Natural killer cell (primary cell): ENCODE results near the gene SVOPL. TPM values are rescaled to one million over a fixed set of nuclear protein-coding genes. Genes with fewer than 3 reads are reported as not detected.

ENCODE experiments used
- ATAC-seq, 3 donors: fragments of 150-1000 bp in 2 of 3; fragments of 200-7000 bp in 1 of 3; cut with Tn5 transposase; 1 replicate in 1 of 3; 2 replicates in 2 of 3; pipeline ENCODE4 v1.10.0; 2021; ENCODE audit warnings: mild to moderate bottlenecking in 2 of 3, moderate library complexity in 2 of 3
- DNase-seq, 2 donors: peaks; one replicate each; pipeline versions ENCODE4 v3.0.0 to v3.0.0-alpha.2; 2013 to 2021; ENCODE audit warnings: mixed read lengths in 1 of 2
- H3K27ac ChIP-seq: one replicate; pipeline ENCODE4 v1.5.1; 2013; ENCODE audit warnings: mild to moderate bottlenecking, low read length
- H3K27me3 ChIP-seq: one replicate; pipeline ENCODE4 v1.6.1; 2013; ENCODE audit warnings: low read length; ENCODE audit not compliant: control insufficient read depth, insufficient read depth
- H3K36me3 ChIP-seq: one replicate; pipeline ENCODE4 v1.6.1; 2013; ENCODE audit warnings: low read length; ENCODE audit not compliant: control insufficient read depth, insufficient read depth
- H3K4me1 ChIP-seq: one replicate; pipeline ENCODE4 v1.6.1; 2013; ENCODE audit warnings: low read length; ENCODE audit not compliant: control insufficient read depth, insufficient read depth
- H3K4me3 ChIP-seq: one replicate; pipeline ENCODE4 v1.5.1; 2013; ENCODE audit warnings: low read length
- H3K9me3 ChIP-seq: one replicate; pipeline ENCODE4 v1.6.1; 2013; ENCODE audit warnings: low read length; ENCODE audit not compliant: control insufficient read depth, insufficient read depth
- H3K27ac Mint-ChIP-seq, 2 donors: one replicate each; pipeline ENCODE4 v1.8.0; 2022; ENCODE audit warnings: mild to moderate bottlenecking in 2 of 2, mixed read lengths in 2 of 2, moderate library complexity in 1 of 2
- H3K27me3 Mint-ChIP-seq, 2 donors: one replicate each; pipeline ENCODE4 v1.8.0; 2022; ENCODE audit warnings: low read depth in 2 of 2, mixed read lengths in 2 of 2
- H3K36me3 Mint-ChIP-seq: one replicate; pipeline ENCODE4 v1.8.0; 2022; ENCODE audit warnings: mixed read lengths
- H3K4me1 Mint-ChIP-seq, 2 donors: one replicate each; pipeline ENCODE4 v1.8.0; 2022; ENCODE audit warnings: mixed read lengths in 2 of 2
- H3K4me3 Mint-ChIP-seq: one replicate; pipeline ENCODE4 v1.8.0; 2022; ENCODE audit warnings: mild to moderate bottlenecking, moderate library complexity, mixed read lengths
- H3K9me3 Mint-ChIP-seq, 2 donors: one replicate each; pipeline ENCODE4 v1.8.0; 2022; ENCODE audit warnings: mixed read lengths in 2 of 2
- CTCF ChIP-seq: fragments of 200-600 bp; IDR thresholded peaks from one replicate; pipeline ENCODE4 v1.8.0; 2022; ENCODE audit warnings: antibody characterized with exemption
- WGBS: methylation state at CpG from one replicate; pipeline ENCODE4 v1.1.7; 2013; ENCODE audit warnings: missing lambda C conversion rate; ENCODE audit not compliant: insufficient coverage; 5-methylcytosine and 5-hydroxymethylcytosine counted together
- intact Hi-C: fragments of 100-400 bp; cut with micrococcal nuclease; formaldehyde crosslinking; loops from one replicate; pipeline ENCODE4 v1.14.2; 2022
- total RNA-seq, 4 donors: library from RNA; stranded (reverse); fragments of 120-200 nt in 1 of 4; gene quantifications; one replicate each; pipeline versions ENCODE4 v1.2.3 to v1.2.4, GENCODE V29; 2013 to 2022

The SVOPL gene
- not detected for total RNA-seq
- total RNA-seq (2013): 0.27 TPM

- no peak within 1 kb of the TSS for H3K4me3 Mint-ChIP-seq
- no peak for TF ChIP-seq CTCF
- no peak within 1 kb of the TSS for H3K27ac Mint-ChIP-seq
- Histone ChIP-seq H3K9me3 (no peaks in the 10 kb centered on the region), H3K27me3 (no peaks in the 10 kb centered on the region), H3K36me3 (no peaks in the 10 kb centered on the region), H3K27ac (no peak within 1 kb of the TSS), H3K4me3 (no peak within 1 kb of the TSS), H3K4me1 (no peaks in the 10 kb centered on the region)
- DNase-seq: no peak
- intact Hi-C loops: no loop called here
- no peaks in the 10 kb centered on the region for H3K4me1 Mint-ChIP-seq
- no peaks in the 10 kb centered on the region for H3K36me3 Mint-ChIP-seq
- H3K27me3 Mint-ChIP-seq: peaks cover 0 to 9% of the 10 kb centered on the region in 2 donors
- WGBS: 67% methylated on average over 7 of the region's 7 CpGs
- no peaks in the 10 kb centered on the region for H3K9me3 Mint-ChIP-seq
- ATAC-seq: no peak
Measured at GRCh38 chr7:138700857-138701536, at the start of gene SVOPL. TSS of gene SVOPL (minus strand) at chr7:138701362. CDS start at chr7:138679045, 22,317 bp downstream.

GRCh38 chr7:138750473-138750872 lies 49.3 kb upstream of the SVOPL start:
- no peak overlapping the region for H3K27ac ChIP-seq
- Mint-ChIP-seq H3K4me1 (peaks cover 16 to 36% of the 10 kb centered on the region in 2 donors), H3K27ac (peak overlapping the region in 1 of 2 donors; percentile 11), H3K9me3 (no peaks in the 10 kb centered on the region), H3K36me3 (no peaks in the 10 kb centered on the region), H3K4me3 (no peak overlapping the region), H3K27me3 (peaks cover 0 to 7% of the 10 kb centered on the region in 2 donors)
- no peak overlapping the region for H3K4me3 ChIP-seq
- no peaks in the 10 kb centered on the region for H3K9me3 ChIP-seq
- H3K36me3 ChIP-seq: no peaks in the 10 kb centered on the region
- DNase-seq (no peak), ATAC-seq (no peak)
- intact Hi-C loops: loop anchor here (10.0 kb wide), 1 partner anchor 344 kb away; no protein-coding TSS in a partner anchor
- 90% methylated on average over 15 of the region's 15 CpGs for WGBS
- no peaks in the 10 kb centered on the region for H3K27me3 ChIP-seq
- peaks cover 40% of the 10 kb centered on the region for H3K4me1 ChIP-seq
- no peak for TF ChIP-seq CTCF

GRCh38 chr7:138749960-138750359 lies 48.8 kb upstream of the SVOPL start:
- peaks cover 40% of the 10 kb centered on the region for H3K4me1 ChIP-seq
- peak in 1 of 2 donors; percentile 13 for DNase-seq
- WGBS: 89% methylated on average over 3 of the region's 3 CpGs
- H3K9me3 ChIP-seq: no peaks in the 10 kb centered on the region
- peak overlapping the region in 1 of 2 donors; percentile 11 for H3K27ac Mint-ChIP-seq
- no peaks in the 10 kb centered on the region for H3K36me3 ChIP-seq
- no peak overlapping the region for H3K27ac ChIP-seq
- H3K9me3 Mint-ChIP-seq: no peaks in the 10 kb centered on the region
- no peaks in the 10 kb centered on the region for H3K27me3 ChIP-seq
- no peak for TF ChIP-seq CTCF
- no peak overlapping the region for H3K4me3 Mint-ChIP-seq
- no peak for ATAC-seq
- intact Hi-C loops: loop anchor here (10.0 kb wide), 1 partner anchor 345 kb away; no protein-coding TSS in a partner anchor
- peaks cover 16 to 36% of the 10 kb centered on the region in 2 donors for H3K4me1 Mint-ChIP-seq
- no peak overlapping the region for H3K4me3 ChIP-seq
- H3K36me3 Mint-ChIP-seq: no peaks in the 10 kb centered on the region
- H3K27me3 Mint-ChIP-seq: peaks cover 0 to 7% of the 10 kb centered on the region in 2 donors
